A549 treated with GW870086 at 1 μM for 4 hours (cell line): ENCODE data around the gene USF3. TPM values are rescaled to one million over a fixed set of nuclear protein-coding genes. Genes with fewer than 3 reads are reported as not detected.

Experiments used
- total RNA-seq: library from RNA; stranded (reverse); fragments of 200-300 nt; extraction: Qiagen RNA extraction; gene quantifications from 5 replicates; pipeline ENCODE4 v1.2.3, GENCODE V29; 2022; ENCODE audit warnings: low read depth

Gene USF3
- 2.2 to 2.8 TPM (median 2.5 TPM) in 5 replicates for total RNA-seq

DNA sequence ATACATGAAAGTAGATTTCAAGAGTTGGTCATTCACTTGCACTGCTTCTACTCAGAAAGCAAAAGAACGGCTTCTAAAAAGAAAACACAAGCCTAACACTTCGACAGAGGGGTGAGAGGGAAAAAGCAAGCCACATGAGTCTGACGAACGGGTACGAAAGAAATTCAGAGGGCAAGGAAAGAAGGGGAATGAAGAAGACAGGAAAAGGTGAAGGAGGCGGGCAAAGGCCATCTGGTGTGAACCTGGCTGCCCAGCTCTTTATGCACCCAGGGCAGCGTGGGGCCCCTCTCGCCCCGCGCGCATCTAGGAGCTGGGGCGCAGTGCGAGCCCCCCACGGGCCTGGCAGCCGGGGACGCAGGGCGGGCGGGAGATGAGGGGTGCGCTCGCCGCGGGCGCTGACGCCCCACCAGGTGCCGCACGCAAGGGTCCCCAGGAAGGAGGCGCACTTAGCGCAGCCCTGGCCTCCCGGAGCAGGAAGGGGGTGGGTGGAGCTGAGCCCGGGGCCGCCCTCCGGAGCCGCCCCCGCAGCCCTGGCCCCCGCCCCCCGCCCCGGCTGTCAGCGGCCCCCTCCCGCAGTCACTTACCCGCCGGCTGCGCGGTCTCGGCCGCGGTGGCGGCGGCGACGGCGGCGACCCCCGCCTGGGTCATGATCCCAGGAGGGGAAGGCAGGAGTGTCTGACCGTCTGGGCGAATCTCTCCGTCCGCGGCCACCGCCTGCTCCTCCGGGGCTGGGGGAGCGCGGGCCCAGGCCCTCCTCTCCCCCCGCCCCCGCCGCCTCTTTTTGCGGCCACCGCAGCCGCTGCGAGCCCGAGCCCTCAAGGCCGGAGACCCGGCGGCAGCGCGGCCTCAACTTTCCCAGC lies at the start of gene USF3:
TSS of gene USF3 (minus strand) at position 857 of the 860 bp plus-strand sequence. CDS start 21,764 bp downstream, outside the sequence.

GRCh38 chr3:113745756-113746547 lies 49.5 kb upstream of the USF3 start, which contains the start of gene NAA50:
NAA50 (minus strand) TSS chr3:113746249; CDS start chr3:113745949, 300 bp downstream.

Other genes with a start within 250 kb of the USF3 start
- gene SPICE1, start 181.5 kb downstream of the USF3 start, total RNA-seq, result 4.1 to 10.2 TPM (median 9.0 TPM) in 5 replicates
- 0.43 to 1.1 TPM (median 0.80 TPM) in 5 replicates for gene SIDT1, start 164.1 kb downstream of the USF3 start, total RNA-seq
- 141 to 174 TPM (median 156 TPM) in 5 replicates for gene NAA50, start 49.6 kb upstream of the USF3 start, total RNA-seq
- 15.6 to 19.9 TPM (median 18.8 TPM) in 5 replicates for gene ATP6V1A, start 50.4 kb upstream of the USF3 start, total RNA-seq
- 0.47 to 1.2 TPM (median 0.96 TPM) in 5 replicates for gene GRAMD1C, start 142.1 kb upstream of the USF3 start, total RNA-seq